ENCODE measurements around the gene DCAF17.

DNA sequence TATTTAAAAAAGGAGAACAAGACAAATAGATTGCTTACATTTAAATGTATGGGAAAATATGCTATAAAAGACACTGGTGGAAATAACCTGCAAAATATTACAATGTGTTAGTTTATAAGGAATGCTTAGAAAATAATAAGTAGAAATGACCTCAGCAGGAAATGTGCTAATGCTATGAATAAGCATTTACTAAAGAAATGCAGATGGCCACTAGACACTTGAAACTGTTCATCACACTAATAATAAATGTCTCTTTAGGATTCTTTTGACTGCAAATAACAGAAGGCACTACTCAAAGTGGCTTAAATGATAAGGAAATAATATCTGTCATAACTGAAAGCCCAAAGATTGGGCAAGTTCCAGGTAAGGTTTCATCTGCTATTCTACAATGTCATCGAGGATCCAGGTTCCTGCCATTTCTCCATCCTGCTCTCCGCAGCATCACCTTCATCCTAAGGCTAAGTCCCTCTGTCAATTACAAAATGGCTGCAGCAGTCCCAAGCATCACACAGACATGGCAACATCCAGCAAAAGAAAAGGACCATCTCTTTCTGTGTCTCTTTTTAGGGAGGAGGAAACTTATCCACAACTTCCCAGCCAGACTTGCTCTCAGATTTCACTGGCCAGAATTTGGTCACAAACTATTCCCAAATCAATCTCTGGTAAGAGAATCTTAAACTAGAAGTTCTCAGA lies 22.1 kb upstream of the DCAF17 start:
- TF ChIP-seq, protein P1, sequence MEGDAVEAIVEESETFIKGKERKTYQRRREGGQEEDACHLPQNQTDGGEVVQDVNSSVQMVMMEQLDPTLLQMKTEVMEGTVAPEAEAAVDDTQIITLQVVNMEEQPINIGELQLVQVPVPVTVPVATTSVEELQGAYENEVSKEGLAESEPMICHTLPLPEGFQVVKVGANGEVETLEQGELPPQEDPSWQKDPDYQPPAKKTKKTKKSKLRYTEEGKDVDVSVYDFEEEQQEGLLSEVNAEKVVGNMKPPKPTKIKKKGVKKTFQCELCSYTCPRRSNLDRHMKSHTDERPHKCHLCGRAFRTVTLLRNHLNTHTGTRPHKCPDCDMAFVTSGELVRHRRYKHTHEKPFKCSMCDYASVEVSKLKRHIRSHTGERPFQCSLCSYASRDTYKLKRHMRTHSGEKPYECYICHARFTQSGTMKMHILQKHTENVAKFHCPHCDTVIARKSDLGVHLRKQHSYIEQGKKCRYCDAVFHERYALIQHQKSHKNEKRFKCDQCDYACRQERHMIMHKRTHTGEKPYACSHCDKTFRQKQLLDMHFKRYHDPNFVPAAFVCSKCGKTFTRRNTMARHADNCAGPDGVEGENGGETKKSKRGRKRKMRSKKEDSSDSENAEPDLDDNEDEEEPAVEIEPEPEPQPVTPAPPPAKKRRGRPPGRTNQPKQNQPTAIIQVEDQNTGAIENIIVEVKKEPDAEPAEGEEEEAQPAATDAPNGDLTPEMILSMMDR (conservative IDR thresholded peaks at IDR 0.05; ENCODE audit: low read length): no peak
- no peak for TF ChIP-seq EZH2phosphoT487 (IDR thresholded peaks at IDR 0.05; ENCODE audit: borderline replicate concordance, low read depth, low read length)
